IMR-90 (cell line): Measurements from ENCODE around the gene FRAS1. TPM values are rescaled to one million over a fixed set of nuclear protein-coding genes. Genes with fewer than 3 reads are reported as not detected.
A peak's percentile ranks its signal among the peaks of the same experiment; 100 is the strongest.
"Not testable (repeated sequence)": the region's sequence is repeated elsewhere in the genome, so short reads cannot be mapped to it uniquely, and the experiment has no call there.

Experiments used
- ATAC-seq: fragments of 200-7000 bp; cut with Tn5 transposase; 2 replicates; pipeline ENCODE4 v1.9.1; 2020; ENCODE audit warnings: low read depth, mild to moderate bottlenecking, moderate library complexity
- BruUV-seq: library from RNA; stranded (reverse); fragments of 400-500 nt; replicated peaks from 2 replicates; lab custom pipeline; 2021; lab: Mats Ljungman, UMichigan
- CTCF ChIA-PET: fragments of 300-600 bp; formaldehyde crosslinking; extraction: SDS; loops from one replicate; lab custom pipeline; 2021; ENCODE audit warnings: antibody characterized with exemption; lab: Yijun Ruan, JAX
- POLR2A ChIA-PET: fragments of 300-600 bp; sonication (Branson Sonifier 250); formaldehyde crosslinking; loops from one replicate; lab custom pipeline; 2022; ENCODE audit warnings: antibody characterized with exemption; ENCODE audit not compliant: unreplicated experiment; lab: Charles Lee
- DNase-seq: peaks from one replicate; pipeline ENCODE4 v3.0.0; 2013
- H2AFZ ChIP-seq: replicated peaks from 2 replicates; pipeline ENCODE3; 2013; ENCODE audit warnings: low read length, mild to moderate bottlenecking; ENCODE audit not compliant: poor library complexity
- H2AK5ac ChIP-seq: 2 replicates; pipeline ENCODE4 v1.6.1; 2013; ENCODE audit warnings: low read depth, low read length, inconsistent platforms
- H2AK9ac ChIP-seq: replicated peaks from 2 replicates; pipeline ENCODE3; 2013; ENCODE audit warnings: mild to moderate bottlenecking, low read depth, low read length, moderate library complexity; ENCODE audit not compliant: poor library complexity
- H2BK120ac ChIP-seq: 2 replicates; pipeline ENCODE4 v1.6.1; 2013; ENCODE audit warnings: low read depth, low read length, inconsistent platforms
- H2BK15ac ChIP-seq: 3 replicates; pipeline ENCODE4 v1.6.1; 2013; ENCODE audit warnings: low read depth, low read length, inconsistent platforms
- H2BK20ac ChIP-seq: 2 replicates; pipeline ENCODE4 v1.6.1; 2013; ENCODE audit warnings: low read depth, mild to moderate bottlenecking, inconsistent platforms, low read length, moderate library complexity
- H2BK5ac ChIP-seq: 2 replicates; pipeline ENCODE4 v1.6.1; 2013; ENCODE audit warnings: mild to moderate bottlenecking, low read depth, low read length, inconsistent platforms; ENCODE audit not compliant: poor library complexity, severe bottlenecking
- H3K14ac ChIP-seq: replicated peaks from 2 replicates; pipeline ENCODE4 v1.6.1; 2013; ENCODE audit warnings: low read depth, low read length, inconsistent platforms
- H3K18ac ChIP-seq: 2 replicates; pipeline ENCODE4 v1.6.1; 2013; ENCODE audit warnings: low read depth, low read length, control low read depth
- H3K23ac ChIP-seq: 2 replicates; pipeline ENCODE4 v1.6.1; 2013; ENCODE audit warnings: low read depth, low read length, inconsistent platforms
- H3K27ac ChIP-seq: 2 replicates; pipeline ENCODE4 v1.5.1; 2013; ENCODE audit warnings: mild to moderate bottlenecking, control low read depth, low read length; ENCODE audit not compliant: insufficient read depth
- H3K27me3 ChIP-seq: 2 replicates; pipeline ENCODE4 v1.6.1; 2013; ENCODE audit warnings: low read length; ENCODE audit not compliant: control insufficient read depth, insufficient read depth
- H3K36me3 ChIP-seq: 2 replicates; pipeline ENCODE4 v1.6.1; 2013; ENCODE audit warnings: low read length, mixed read lengths; ENCODE audit not compliant: control insufficient read depth, insufficient read depth
- H3K4ac ChIP-seq: 2 replicates; pipeline ENCODE4 v1.6.1; 2013; ENCODE audit warnings: low read depth, low read length, inconsistent platforms
- H3K4me1 ChIP-seq: 2 replicates; pipeline ENCODE4 v1.6.1; 2013; ENCODE audit warnings: low read length, mixed read lengths; ENCODE audit not compliant: control insufficient read depth, insufficient read depth
- H3K4me2 ChIP-seq: 2 replicates; pipeline ENCODE4 v1.6.1; 2013; ENCODE audit warnings: low read depth, mild to moderate bottlenecking, control low read depth, low read length, moderate library complexity
- H3K4me3 ChIP-seq: 2 replicates; pipeline ENCODE4 v1.5.1; 2013; ENCODE audit warnings: low read depth, mild to moderate bottlenecking, control low read depth, low read length, moderate library complexity; ENCODE audit not compliant: insufficient read depth
- H3K56ac ChIP-seq: 2 replicates; pipeline ENCODE4 v1.6.1; 2013; ENCODE audit warnings: low read length, inconsistent platforms; ENCODE audit not compliant: insufficient read depth; ENCODE audit errors: extremely low read depth
- H3K79me1 ChIP-seq, 2 experiments: 2 replicates each; pipeline ENCODE4 v1.6.1; 2013; ENCODE audit warnings: low read length in 2 of 2, inconsistent platforms in 1 of 2, low read depth in 1 of 2
- H3K9ac ChIP-seq: 2 replicates; pipeline ENCODE4 v1.6.1; 2013; ENCODE audit warnings: low read depth, low read length, control low read depth
- H3K9me1 ChIP-seq: 2 replicates; pipeline ENCODE4 v1.6.1; 2013; ENCODE audit warnings: low read length, inconsistent platforms; ENCODE audit not compliant: insufficient read depth
- H3K9me3 ChIP-seq: 2 replicates; pipeline ENCODE4 v1.6.1; 2013; ENCODE audit warnings: low read length; ENCODE audit not compliant: control insufficient read depth, insufficient read depth
- H4K20me1 ChIP-seq: 2 replicates; pipeline ENCODE4 v1.6.1; 2013; ENCODE audit warnings: low read length, inconsistent platforms; ENCODE audit not compliant: insufficient read depth
- H4K5ac ChIP-seq: 2 replicates; pipeline ENCODE4 v1.6.1; 2013; ENCODE audit warnings: mild to moderate bottlenecking, low read depth, low read length, control low read depth
- H4K8ac ChIP-seq, 2 experiments: 2 replicates each; pipeline ENCODE4 v1.6.1; 2013; ENCODE audit warnings: low read depth in 2 of 2, low read length in 2 of 2, control low read depth in 1 of 2, inconsistent platforms in 1 of 2
- H4K91ac ChIP-seq: 2 replicates; pipeline ENCODE4 v1.6.1; 2013; ENCODE audit warnings: low read depth, low read length, inconsistent platforms; ENCODE audit not compliant: insufficient read depth
- FOS ChIP-seq: fragments of 150-350 bp; IDR thresholded peaks from 2 replicates; pipeline ENCODE4 v1.6.1; 2016; ENCODE audit warnings: low read depth, low read length
- RFX5 ChIP-seq: IDR thresholded peaks from 2 replicates; pipeline ENCODE4 v1.8.0; 2012; ENCODE audit warnings: low read depth, mild to moderate bottlenecking, low read length, moderate library complexity
- SMC3 ChIP-seq: fragments of 150-350 bp; IDR thresholded peaks from 2 replicates; pipeline ENCODE4 v1.6.1; 2016; ENCODE audit warnings: low read depth, mild to moderate bottlenecking, antibody characterized with exemption, low read length, moderate library complexity
- WGBS, 2 experiments: methylation state at CpG; one replicate each; pipeline versions ENCODE4 v1.1.5 to v1.1.7; 2013; ENCODE audit warnings: missing lambda C conversion rate in 2 of 2; ENCODE audit not compliant: insufficient read length in 1 of 2; ENCODE audit errors: extremely low coverage in 2 of 2; 5-methylcytosine and 5-hydroxymethylcytosine counted together
- dilution Hi-C: fragments of 300-500 bp; cut with HindIII; formaldehyde crosslinking; loops from one replicate; pipeline ENCODE4 v1.14.3; 2018; ENCODE audit warnings: low sequenced_read_pairs; ENCODE audit not compliant: unreplicated experiment
- in situ Hi-C: fragments of 300-500 bp; cut with MboI; formaldehyde crosslinking; loops from 3 replicates; pipeline ENCODE4 v1.14.3; 2019; ENCODE audit warnings: low sequenced_read_pairs, inconsistent platforms, mixed read lengths
- intact Hi-C: fragments of 100-400 bp; cut with micrococcal nuclease; formaldehyde crosslinking; loops from 2 replicates; pipeline ENCODE4 v1.10.0; 2022
- polyA plus RNA-seq, 3 experiments: library from polyadenylated mRNA; depleted of rRNA; stranded (reverse); fragments of >200 nt; gene quantifications; 2 replicates each; pipeline ENCODE4 v1.2.3, GENCODE V29; 2012; ENCODE audit warnings: low replicate concordance in 1 of 3
- total RNA-seq: library from RNA; depleted of rRNA; stranded (reverse); fragments of >200 nt; gene quantifications from 2 replicates; pipeline ENCODE4 v1.2.3, GENCODE V29; 2012

The FRAS1 gene
- total and polyA plus RNA-seq, 2 of the 4 experiments (the other 2 are of a cell fraction), result under 0.01 to 0.03 TPM

DNA sequence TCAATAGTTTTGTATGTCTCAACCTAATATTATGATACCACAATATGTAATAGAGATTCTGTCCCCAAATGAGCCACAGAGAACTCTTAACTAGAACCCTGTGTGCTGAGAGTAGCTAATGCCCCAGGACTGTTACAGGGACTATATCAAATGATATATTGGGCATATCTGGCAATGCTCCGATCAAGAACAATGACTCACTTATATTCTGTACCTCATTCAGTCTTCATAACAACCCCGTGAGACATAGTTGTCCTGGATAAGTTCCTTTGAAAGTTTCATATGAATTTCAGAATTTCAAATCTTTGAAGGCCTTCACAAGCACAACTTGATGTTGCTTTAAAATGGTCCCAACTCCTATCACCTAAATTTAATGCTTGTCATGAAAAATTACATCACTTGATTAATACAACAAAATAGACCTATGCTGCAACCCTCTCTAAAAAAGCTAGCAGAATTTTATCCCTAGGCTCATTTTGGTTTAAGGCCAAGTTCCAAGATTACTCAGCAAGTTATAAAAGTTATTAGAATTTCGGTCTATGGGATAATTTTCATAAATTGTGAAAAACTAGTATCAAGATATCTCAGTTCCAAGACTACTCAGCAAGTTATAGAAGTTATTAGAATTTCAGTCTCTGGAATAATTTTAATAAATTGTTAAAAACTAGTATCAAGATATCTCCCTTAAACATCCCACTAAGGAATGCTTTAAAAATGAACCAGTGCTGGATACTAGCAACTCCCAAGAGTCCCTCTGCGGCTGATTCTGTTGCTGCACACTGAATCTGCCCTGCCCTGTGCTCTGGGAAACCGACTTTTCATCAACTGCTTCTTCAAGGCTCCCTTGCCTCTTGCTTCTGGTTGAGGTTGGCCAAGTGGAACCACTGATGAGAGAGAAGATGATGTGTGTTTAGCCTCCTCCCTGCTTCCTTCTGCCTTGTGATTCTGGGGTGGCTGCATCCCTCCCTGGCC, 488.4 kb downstream of the FRAS1 start:
- Histone ChIP-seq H3K79me1 (no peaks in the 10 kb centered on the region), H3K27ac (no peak overlapping the region), H4K8ac (peak overlapping the region in 1 of 2 experiments; percentile 41; a peak in 1 of 4 replicates), H3K4me2 (no peak overlapping the region), H4K20me1 (no peaks in the 10 kb centered on the region), H4K91ac (peak overlapping the region; percentile 23; the same call in 1 of the 2 replicates), H2BK120ac (peak overlapping the region; percentile 57), H3K14ac (peak overlapping the region; percentile 42; the same call in 1 of the 2 replicates), H3K9me1 (no peaks in the 10 kb centered on the region), H2BK5ac (no peak overlapping the region), H2AK5ac (peak overlapping the region; percentile 70), H3K36me3 (no peaks in the 10 kb centered on the region), H3K4ac (peak overlapping the region; percentile 61), H3K4me1 (peaks cover 5% of the 10 kb centered on the region; the same call in 1 of the 2 replicates), H3K23ac (no peak overlapping the region), H2AFZ (peak overlapping the region; percentile 50), H2BK20ac (peak overlapping the region; percentile 3; the same call in 1 of the 2 replicates), H4K5ac (no peak overlapping the region), H3K27me3 (no peaks in the 10 kb centered on the region), H3K9me3 (no peaks in the 10 kb centered on the region), H3K18ac (no peak overlapping the region; the same call in 1 of the 2 replicates), H2AK9ac (no peak overlapping the region), H3K56ac (no peak overlapping the region), H3K4me3 (no peak overlapping the region), H2BK15ac (peak overlapping the region; percentile 39; the same call in 1 of the 3 replicates), H3K9ac (no peak overlapping the region)
- BruUV-seq, result no TSS peak
- no peak; the same call in 1 of the 2 replicates for ATAC-seq
- WGBS, 2 experiments, result no CpG with 5 or more reads among the region's 5 CpGs
- CTCF ChIA-PET, result interaction anchor here (0.6 to 0.9 kb wide), 4 partner anchors 18 to 79 kb away, joined by 3 to 4 read pairs (median 3); no protein-coding TSS in a partner anchor
- dilution Hi-C loops, result no loop called here
- intact Hi-C loops, result no loop called here
- TF ChIP-seq FOS (0 out of 2 replicates have a peak, but pooled peaks have one; percentile 11), RFX5 (no peak), SMC3 (no peak)
- peak; percentile 69 for DNase-seq
- POLR2A ChIA-PET, result interaction anchor here (0.5 kb wide), 1 partner anchor 47 kb away, joined by 13 read pairs; no protein-coding TSS in a partner anchor
- in situ Hi-C loops, result no loop called here

- H3K4me2 ChIP-seq, H3K4me1 ChIP-seq, H3K4ac ChIP-seq, H3K56ac ChIP-seq, ATAC-seq, H3K9me1 ChIP-seq, H4K5ac ChIP-seq, CTCF ChIA-PET, in situ Hi-C loops, POLR2A ChIA-PET, H3K9ac ChIP-seq, H3K9me3 ChIP-seq, H4K91ac ChIP-seq, H3K4me3 ChIP-seq, H2AK9ac ChIP-seq, DNase-seq, BruUV-seq, intact Hi-C loops, H2AFZ ChIP-seq, H2AK5ac ChIP-seq, H2BK20ac ChIP-seq, H2BK5ac ChIP-seq, H3K14ac ChIP-seq, H3K36me3 ChIP-seq, dilution Hi-C loops, H3K79me1 ChIP-seq, H3K27ac ChIP-seq, H2BK120ac ChIP-seq, H4K20me1 ChIP-seq, H4K8ac ChIP-seq, H3K23ac ChIP-seq, H3K27me3 ChIP-seq, H3K18ac ChIP-seq, H2BK15ac ChIP-seq: not testable (repeated sequence)
- WGBS, 2 experiments, result 79% methylated on average over 5 of the region's 28 CpGs; no CpG with 5 or more reads in 1 of the 2 experiments
These were observed 490.8 kb downstream of the FRAS1 start for GRCh38 chr4:78547899-78548298.
